ENCODE measurements around the gene EGLN1.

Gene EGLN1

DNA sequence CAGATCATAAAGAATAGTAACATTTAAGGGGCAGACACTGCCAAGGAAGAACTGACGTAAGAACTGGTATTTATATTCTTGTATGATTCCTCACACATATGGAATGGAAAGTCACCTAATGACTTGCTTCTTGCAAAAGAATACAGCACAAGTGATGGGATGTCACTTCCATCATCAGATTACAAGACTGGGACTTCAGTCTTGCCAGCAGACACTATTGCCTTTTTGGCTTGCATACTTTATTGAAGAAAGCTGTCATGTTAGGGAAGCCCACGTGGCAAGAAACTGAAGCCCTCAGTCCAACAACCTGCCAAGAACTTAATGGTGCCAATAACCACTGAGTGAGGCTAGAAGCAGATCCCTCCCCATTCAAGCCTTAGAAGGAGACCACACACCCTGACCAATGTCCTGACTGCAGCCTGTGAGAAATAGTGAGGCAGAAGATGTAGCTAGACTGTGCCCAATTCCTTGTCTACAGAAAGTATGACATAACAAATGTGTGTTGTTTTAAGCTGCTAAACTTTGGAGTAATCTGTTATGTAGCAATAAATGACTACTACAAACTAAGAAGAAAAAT is 12.0 kb downstream of the EGLN1 start:
- no peaks in the 10 kb centered on the region for H3K9me3 ChIP-seq (ENCODE audit: control insufficient read depth, low read depth, low read length)
- no peak overlapping the region for H3K4me3 ChIP-seq (ENCODE audit: low read length)
- no peaks in the 10 kb centered on the region for H3K36me3 ChIP-seq (ENCODE audit: control insufficient read depth, low read depth, low read length)
- no peaks in the 10 kb centered on the region for H3K4me1 ChIP-seq (ENCODE audit: control insufficient read depth, low read depth, low read length)
- H3K27ac ChIP-seq (ENCODE audit: low read length): no peak overlapping the region
- no peak overlapping the region for H3K9ac ChIP-seq (ENCODE audit: low read length)
- H3K27me3 ChIP-seq (ENCODE audit: control insufficient read depth, insufficient read depth, low read length): no peaks in the 10 kb centered on the region

DNA sequence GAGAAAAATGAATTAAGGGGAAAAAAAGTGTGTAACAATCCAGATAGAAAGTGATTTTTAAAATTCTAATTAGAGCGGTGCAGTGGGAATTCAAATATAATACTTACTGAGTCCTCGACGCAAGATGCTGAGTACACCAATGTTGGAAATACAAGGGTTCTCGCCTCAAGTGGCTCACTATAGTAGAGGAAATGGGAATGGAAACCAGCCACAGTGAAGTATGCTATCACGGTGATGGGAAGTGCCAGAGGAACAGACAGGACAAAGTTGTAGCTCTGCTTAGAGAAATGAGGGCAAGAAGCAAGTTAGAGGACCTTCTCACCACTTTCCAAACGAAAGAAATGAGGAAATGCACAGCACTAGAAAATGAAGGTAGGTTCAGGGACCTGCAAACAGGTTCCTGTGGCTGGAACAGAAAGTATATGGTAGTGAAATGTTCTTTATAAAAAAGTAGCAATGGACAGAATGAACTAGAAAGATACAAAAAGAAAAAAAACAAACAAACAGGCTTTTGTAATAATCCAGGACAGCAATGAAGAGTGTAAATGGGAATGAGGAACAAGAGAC is 13.5 kb downstream of the EGLN1 start:
- H3K4me1 ChIP-seq (ENCODE audit: control insufficient read depth, low read depth, low read length): no peaks in the 10 kb centered on the region
- H3K9ac ChIP-seq (ENCODE audit: low read length): no peak overlapping the region
- no peak overlapping the region for H3K27ac ChIP-seq (ENCODE audit: low read length)
- H3K4me3 ChIP-seq (ENCODE audit: low read length): no peak overlapping the region
- no peaks in the 10 kb centered on the region for H3K27me3 ChIP-seq (ENCODE audit: control insufficient read depth, insufficient read depth, low read length)
- no peaks in the 10 kb centered on the region for H3K36me3 ChIP-seq (ENCODE audit: control insufficient read depth, low read depth, low read length)
- H3K9me3 ChIP-seq (ENCODE audit: control insufficient read depth, low read depth, low read length): no peaks in the 10 kb centered on the region

DNA sequence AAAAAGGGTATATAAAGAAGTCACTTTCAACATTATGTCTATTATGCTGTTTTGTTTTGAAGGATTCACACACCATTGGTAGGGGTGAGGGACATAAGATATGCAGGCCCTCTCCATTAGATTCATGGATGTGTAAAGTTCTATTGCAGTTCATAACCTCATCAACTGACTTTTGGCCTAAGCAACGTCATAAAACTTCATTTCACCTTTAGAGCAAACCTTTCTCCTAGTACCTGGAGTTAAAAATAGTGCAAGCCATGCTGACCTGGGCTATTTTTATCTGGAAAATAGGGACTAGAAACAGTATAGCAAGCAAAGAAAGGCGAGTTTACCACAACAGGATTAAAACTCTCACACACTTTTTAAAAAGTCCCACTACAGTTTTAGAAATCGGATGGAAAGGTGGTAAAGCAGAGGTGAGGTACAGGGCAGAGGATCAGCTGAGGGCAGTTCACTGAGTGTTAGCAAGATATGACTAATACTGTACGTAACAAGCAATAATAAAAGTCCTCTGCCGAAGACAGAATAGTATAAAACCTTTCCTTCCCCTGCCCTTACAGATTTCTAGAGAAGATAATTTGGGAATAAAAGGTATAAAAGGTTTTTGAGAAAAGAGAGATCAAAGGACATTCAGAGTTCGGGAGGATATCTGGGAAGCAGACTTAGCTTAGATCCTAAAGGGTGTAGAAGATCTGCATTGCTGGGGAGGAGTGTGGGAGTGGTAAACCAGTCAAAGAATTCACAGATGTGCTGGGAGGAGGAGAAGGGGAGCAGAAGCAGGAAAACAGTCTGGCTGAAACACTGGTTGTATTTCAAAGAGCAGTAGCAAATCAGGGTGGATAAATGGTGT is 14.3 kb downstream of the EGLN1 start:
- H3K36me3 ChIP-seq (ENCODE audit: control insufficient read depth, low read depth, low read length): no peaks in the 10 kb centered on the region
- no peaks in the 10 kb centered on the region for H3K9me3 ChIP-seq (ENCODE audit: control insufficient read depth, low read depth, low read length)
- H3K27ac ChIP-seq (ENCODE audit: low read length): no peak overlapping the region
- H3K4me1 ChIP-seq (ENCODE audit: control insufficient read depth, low read depth, low read length): no peaks in the 10 kb centered on the region
- H3K4me3 ChIP-seq (ENCODE audit: low read length): no peak overlapping the region
- H3K27me3 ChIP-seq (ENCODE audit: control insufficient read depth, insufficient read depth, low read length): no peaks in the 10 kb centered on the region
- no peak overlapping the region for H3K9ac ChIP-seq (ENCODE audit: low read length)

DNA sequence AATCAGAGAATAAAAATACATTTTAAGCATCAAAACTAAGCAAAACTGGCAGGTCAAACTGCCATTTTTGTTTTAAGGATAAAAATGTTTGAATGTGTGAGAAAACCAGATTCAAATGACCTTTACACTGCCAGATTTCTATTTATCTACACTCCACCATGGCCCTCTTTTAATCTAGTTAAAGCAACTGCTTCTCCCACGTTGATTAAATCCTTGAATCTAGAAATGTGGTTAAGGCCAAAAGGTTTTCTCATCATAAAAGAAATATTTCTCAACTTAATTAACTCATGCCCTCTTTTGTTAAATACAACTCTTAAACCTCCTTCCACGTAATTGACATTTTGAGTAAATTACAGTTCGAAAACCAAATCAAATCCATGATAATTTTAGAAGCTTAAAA is 15.0 kb downstream of the EGLN1 start:
- no peak overlapping the region for H3K27ac ChIP-seq (ENCODE audit: low read length)
- H3K9ac ChIP-seq (ENCODE audit: low read length): no peak overlapping the region
- no peak overlapping the region for H3K4me3 ChIP-seq (ENCODE audit: low read length)
- H3K4me1 ChIP-seq (ENCODE audit: control insufficient read depth, low read depth, low read length): no peaks in the 10 kb centered on the region
- H3K36me3 ChIP-seq (ENCODE audit: control insufficient read depth, low read depth, low read length): no peaks in the 10 kb centered on the region
- H3K9me3 ChIP-seq (ENCODE audit: control insufficient read depth, low read depth, low read length): no peaks in the 10 kb centered on the region
- no peaks in the 10 kb centered on the region for H3K27me3 ChIP-seq (ENCODE audit: control insufficient read depth, insufficient read depth, low read length)

DNA sequence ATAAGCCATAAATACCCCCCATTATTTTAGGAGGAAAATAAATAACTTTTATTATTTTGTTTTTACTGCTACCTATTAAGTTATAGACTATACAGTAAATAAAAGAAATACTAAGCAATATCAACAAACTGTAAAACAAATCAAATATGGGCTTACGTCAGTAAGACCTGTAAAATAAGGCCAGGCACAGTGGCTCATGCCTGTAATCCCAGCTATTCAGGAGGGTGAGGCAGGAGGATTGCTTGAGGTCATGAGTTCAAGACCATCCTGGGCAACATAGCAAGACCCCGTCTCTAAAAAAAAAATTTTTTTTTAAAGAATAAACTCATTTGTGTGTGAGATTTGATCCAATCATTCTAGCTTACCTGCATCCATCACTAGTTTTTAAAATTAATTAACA is 17.8 kb downstream of the EGLN1 start:
- Histone ChIP-seq H3K4me3 (ENCODE audit: low read length) (no peak overlapping the region), H3K27ac (ENCODE audit: low read length) (no peak overlapping the region)

DNA sequence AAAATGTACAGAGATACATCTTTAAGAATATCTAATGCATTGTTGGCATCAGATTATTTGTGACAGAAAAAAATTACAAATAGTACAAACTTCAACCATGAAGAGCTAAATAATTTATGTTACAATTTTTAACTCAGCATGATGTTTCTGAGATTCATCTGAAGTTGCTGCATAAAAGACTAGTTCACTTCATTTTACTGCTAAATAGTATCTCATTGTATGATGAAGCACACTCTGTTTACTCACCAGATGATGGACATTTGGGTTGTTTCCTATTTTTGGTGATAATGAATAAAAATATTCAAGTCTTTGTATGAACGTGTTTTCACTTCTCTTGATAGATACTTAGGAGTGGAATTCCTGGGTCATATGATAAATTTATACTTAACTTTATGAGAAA is 20.6 kb downstream of the EGLN1 start:
- Histone ChIP-seq H3K9me3 (ENCODE audit: control insufficient read depth, low read depth, low read length) (no peaks in the 10 kb centered on the region), H3K4me1 (ENCODE audit: control insufficient read depth, low read depth, low read length) (no peaks in the 10 kb centered on the region), H3K9ac (ENCODE audit: low read length) (no peak overlapping the region), H3K27me3 (ENCODE audit: control insufficient read depth, insufficient read depth, low read length) (no peaks in the 10 kb centered on the region), H3K36me3 (ENCODE audit: control insufficient read depth, low read depth, low read length) (no peaks in the 10 kb centered on the region), H3K4me3 (ENCODE audit: low read length) (no peak overlapping the region), H3K27ac (ENCODE audit: low read length) (no peak overlapping the region)

More for the DNA sequence above, 17.8 kb downstream of the EGLN1 start:
- no peaks in the 10 kb centered on the region for H3K27me3 ChIP-seq (ENCODE audit: control insufficient read depth, insufficient read depth, low read length)
- H3K9ac ChIP-seq (ENCODE audit: low read length): no peak overlapping the region
- no peaks in the 10 kb centered on the region for H3K4me1 ChIP-seq (ENCODE audit: control insufficient read depth, low read depth, low read length)
- no peaks in the 10 kb centered on the region for H3K36me3 ChIP-seq (ENCODE audit: control insufficient read depth, low read depth, low read length)
- no peaks in the 10 kb centered on the region for H3K9me3 ChIP-seq (ENCODE audit: control insufficient read depth, low read depth, low read length)

DNA sequence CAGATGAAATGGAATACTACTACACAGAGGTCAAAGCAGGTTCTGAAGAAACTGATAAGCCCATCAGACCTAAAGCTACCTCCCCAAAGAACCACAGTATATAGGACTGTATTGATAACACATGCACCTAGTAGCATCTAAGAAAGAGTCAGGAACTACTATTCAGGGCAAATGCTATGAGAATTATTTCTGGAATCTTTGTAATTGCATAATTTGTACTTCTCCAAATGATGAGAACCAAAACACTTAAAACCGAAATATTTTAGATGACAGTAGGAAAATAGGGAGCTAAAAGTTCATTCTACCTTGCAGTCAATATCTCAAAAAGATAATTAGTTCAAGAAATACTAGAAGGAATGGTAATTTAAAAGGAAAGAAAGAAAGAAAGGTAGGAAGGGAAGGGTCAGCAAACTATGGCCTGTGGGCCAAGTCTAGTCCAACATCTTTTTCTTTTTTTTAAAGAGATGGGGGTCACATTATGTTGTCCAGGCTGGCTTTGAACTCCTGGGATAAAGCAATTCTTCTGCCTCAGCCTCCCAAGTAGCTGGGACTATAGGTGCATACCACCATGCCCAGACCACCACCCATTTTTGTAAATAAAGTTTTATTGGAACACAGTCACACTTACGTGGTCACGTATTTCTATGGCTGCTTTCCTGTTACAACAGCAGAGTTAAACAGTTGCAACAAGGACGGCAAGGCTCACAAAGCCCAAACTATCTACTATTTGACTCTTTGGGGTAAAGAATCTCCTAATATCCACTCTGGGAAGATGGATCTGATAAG is 24.0 kb downstream of the EGLN1 start:
- Histone ChIP-seq H3K36me3 (ENCODE audit: control insufficient read depth, low read depth, low read length) (no peaks in the 10 kb centered on the region), H3K4me3 (ENCODE audit: low read length) (no peak overlapping the region), H3K27me3 (ENCODE audit: control insufficient read depth, insufficient read depth, low read length) (no peaks in the 10 kb centered on the region), H3K4me1 (ENCODE audit: control insufficient read depth, low read depth, low read length) (peaks cover 2% of the 10 kb centered on the region), H3K27ac (ENCODE audit: low read length) (no peak overlapping the region), H3K9ac (ENCODE audit: low read length) (no peak overlapping the region), H3K9me3 (ENCODE audit: control insufficient read depth, low read depth, low read length) (no peaks in the 10 kb centered on the region)

DNA sequence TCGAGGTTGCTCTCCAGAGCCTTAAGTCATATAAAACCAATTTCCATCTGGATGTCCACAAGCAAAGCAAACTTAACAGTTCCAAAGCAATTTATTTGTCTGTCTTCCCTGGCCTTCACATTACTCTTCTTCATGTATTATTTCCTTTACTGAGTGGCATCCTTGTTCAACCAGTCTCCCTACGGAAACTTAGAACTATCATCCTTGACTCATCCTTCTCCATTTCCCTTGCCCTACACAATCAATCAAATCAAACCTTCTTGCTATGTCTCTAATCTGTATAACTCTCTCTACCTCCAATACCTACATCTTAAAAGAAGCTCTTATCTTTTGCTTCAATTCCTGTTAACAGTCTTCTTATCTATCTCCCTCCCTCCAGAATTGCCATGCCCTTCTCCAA is 25.4 kb downstream of the EGLN1 start:
- no peak overlapping the region for H3K4me3 ChIP-seq (ENCODE audit: low read length)
- no peaks in the 10 kb centered on the region for H3K9me3 ChIP-seq (ENCODE audit: control insufficient read depth, low read depth, low read length)
- H3K27me3 ChIP-seq (ENCODE audit: control insufficient read depth, insufficient read depth, low read length): no peaks in the 10 kb centered on the region
- H3K4me1 ChIP-seq (ENCODE audit: control insufficient read depth, low read depth, low read length): peaks cover 2% of the 10 kb centered on the region
- H3K36me3 ChIP-seq (ENCODE audit: control insufficient read depth, low read depth, low read length): no peaks in the 10 kb centered on the region
- no peak overlapping the region for H3K9ac ChIP-seq (ENCODE audit: low read length)
- H3K27ac ChIP-seq (ENCODE audit: low read length): no peak overlapping the region

DNA sequence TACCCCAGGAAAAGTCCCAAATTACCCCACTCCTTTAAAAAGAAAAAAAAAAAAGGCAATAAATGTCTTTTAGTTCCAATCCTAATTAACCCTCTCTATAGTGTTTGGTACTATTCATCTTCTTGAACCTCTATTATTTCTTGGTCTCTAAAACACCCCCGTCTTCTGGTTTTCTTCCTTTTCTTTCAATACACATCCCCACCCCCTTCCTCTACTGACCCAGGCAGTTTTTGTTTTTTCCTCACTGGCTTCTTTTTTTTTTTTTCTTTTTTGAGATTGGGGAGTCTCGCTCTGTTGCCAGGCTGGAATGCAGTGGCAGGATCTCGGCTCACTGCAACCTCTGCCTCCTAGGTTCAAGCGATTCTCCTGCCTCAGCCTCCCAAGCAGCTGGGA is 26.1 kb downstream of the EGLN1 start:
- no peak overlapping the region for H3K27ac ChIP-seq (ENCODE audit: low read length)
- H3K9ac ChIP-seq (ENCODE audit: low read length): no peak overlapping the region
- no peaks in the 10 kb centered on the region for H3K36me3 ChIP-seq (ENCODE audit: control insufficient read depth, low read depth, low read length)

DNA sequence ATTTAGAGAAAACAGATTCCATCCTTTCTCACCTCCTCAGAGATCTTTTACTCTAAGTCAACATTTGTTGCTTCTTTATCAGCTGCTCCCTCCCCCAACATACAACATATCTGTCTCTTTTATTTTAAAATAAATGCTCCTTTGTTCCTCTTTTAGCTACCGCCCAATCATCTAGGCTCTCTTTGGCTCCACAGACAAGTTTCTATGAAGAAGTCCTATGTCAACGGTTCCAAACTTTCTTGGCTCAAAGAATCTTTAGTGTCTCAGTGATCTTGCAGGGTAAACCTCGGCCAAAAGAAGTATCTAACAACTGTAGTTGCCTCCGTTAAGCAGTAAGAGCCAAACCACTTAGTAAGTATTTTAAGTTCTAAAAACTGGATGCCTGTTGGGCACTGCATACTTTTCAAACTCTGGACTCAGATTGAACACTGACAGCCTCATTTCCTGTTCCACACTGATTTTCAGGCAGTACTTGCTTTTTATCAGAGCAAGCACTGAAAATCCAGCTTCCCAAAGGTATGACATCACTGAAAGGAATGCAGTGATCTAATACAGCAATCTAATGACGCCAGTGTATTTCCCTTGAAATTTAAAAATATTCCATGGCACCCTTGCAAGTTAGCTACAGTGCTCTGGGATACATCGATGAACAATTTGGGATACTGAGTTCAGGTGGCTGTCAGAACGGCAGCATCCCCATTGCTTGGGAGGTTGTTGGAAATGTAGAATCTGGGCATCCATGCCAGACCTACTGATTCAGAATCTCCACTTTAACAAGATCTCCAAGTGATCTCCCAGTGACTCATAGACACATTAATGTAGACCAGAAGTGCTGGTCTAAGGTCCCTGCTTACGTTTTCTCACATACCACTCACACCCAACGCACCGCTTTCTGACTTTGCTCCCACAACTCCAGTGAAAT is 26.8 kb downstream of the EGLN1 start:
- Histone ChIP-seq H3K27ac (ENCODE audit: low read length) (no peak overlapping the region), H3K27me3 (ENCODE audit: control insufficient read depth, insufficient read depth, low read length) (no peaks in the 10 kb centered on the region), H3K36me3 (ENCODE audit: control insufficient read depth, low read depth, low read length) (no peaks in the 10 kb centered on the region), H3K4me3 (ENCODE audit: low read length) (no peak overlapping the region), H3K4me1 (ENCODE audit: control insufficient read depth, low read depth, low read length) (peaks cover 2% of the 10 kb centered on the region), H3K9me3 (ENCODE audit: control insufficient read depth, low read depth, low read length) (no peaks in the 10 kb centered on the region), H3K9ac (ENCODE audit: low read length) (no peak overlapping the region)

More for the DNA sequence above, 26.1 kb downstream of the EGLN1 start:
- Histone ChIP-seq H3K4me3 (ENCODE audit: low read length) (no peak overlapping the region), H3K27me3 (ENCODE audit: control insufficient read depth, insufficient read depth, low read length) (no peaks in the 10 kb centered on the region), H3K4me1 (ENCODE audit: control insufficient read depth, low read depth, low read length) (peaks cover 2% of the 10 kb centered on the region), H3K9me3 (ENCODE audit: control insufficient read depth, low read depth, low read length) (no peaks in the 10 kb centered on the region)

DNA sequence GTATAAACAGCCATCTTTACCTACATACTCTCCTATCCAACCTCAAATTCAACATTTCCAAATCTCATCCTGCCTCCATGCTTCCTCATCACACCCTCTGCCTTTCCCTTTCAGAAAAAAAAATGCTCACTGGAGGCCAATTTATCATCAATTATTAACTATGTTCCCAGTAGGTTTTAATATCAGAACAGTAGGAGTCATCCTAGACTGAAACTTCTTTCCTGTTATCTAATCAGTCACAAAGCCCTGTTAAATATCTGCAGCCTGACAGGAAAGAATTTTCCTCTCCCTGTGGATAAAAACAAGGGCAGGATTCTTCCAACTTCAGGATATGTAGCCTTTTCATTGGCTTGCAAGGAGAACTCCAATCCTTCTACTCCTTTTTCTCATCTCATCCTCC is 28.4 kb downstream of the EGLN1 start:
- no peak overlapping the region for H3K27ac ChIP-seq (ENCODE audit: low read length)
- no peak overlapping the region for H3K9ac ChIP-seq (ENCODE audit: low read length)
- no peak overlapping the region for H3K4me3 ChIP-seq (ENCODE audit: low read length)
- no peaks in the 10 kb centered on the region for H3K36me3 ChIP-seq (ENCODE audit: control insufficient read depth, low read depth, low read length)
- H3K9me3 ChIP-seq (ENCODE audit: control insufficient read depth, low read depth, low read length): no peaks in the 10 kb centered on the region
- peaks cover 2% of the 10 kb centered on the region for H3K4me1 ChIP-seq (ENCODE audit: control insufficient read depth, low read depth, low read length)
- H3K27me3 ChIP-seq (ENCODE audit: control insufficient read depth, insufficient read depth, low read length): no peaks in the 10 kb centered on the region

All from iPS-18a (cell line).